GM06990 (cell line): Measurements from ENCODE around the gene GSDME.
A peak's percentile ranks its signal among the peaks of the same experiment; 100 is the strongest.

ENCODE experiments used
- DNase-seq: peaks from one replicate; pipeline ENCODE4 v3.0.0-alpha.2; 2011; ENCODE audit not compliant: insufficient read length; ENCODE audit errors: extremely low read depth
- H3K27me3 ChIP-seq: replicated peaks from 2 replicates; pipeline ENCODE4 v1.6.0; 2011; ENCODE audit warnings: low read length; ENCODE audit not compliant: control insufficient read depth, insufficient read depth
- H3K36me3 ChIP-seq: 2 replicates; pipeline ENCODE4 v1.5.1; 2011; ENCODE audit warnings: low read length; ENCODE audit not compliant: control insufficient read depth, insufficient read depth
- H3K4me3 ChIP-seq: replicated peaks from 2 replicates; pipeline ENCODE4 v1.5.1; 2011; ENCODE audit warnings: low read depth, mild to moderate bottlenecking, control low read depth, low read length
- CTCF ChIP-seq: IDR thresholded peaks from 2 replicates; pipeline ENCODE4 v1.5.1; 2011; ENCODE audit warnings: low read length, control low read depth, mild to moderate bottlenecking, inconsistent platforms; ENCODE audit not compliant: insufficient read depth, poor library complexity, severe bottlenecking

The GSDME gene

GRCh38 chr7:24769014-24769830 is 12.0 kb upstream of the GSDME start:
- Histone ChIP-seq H3K36me3 (no peaks in the 10 kb centered on the region), H3K27me3 (no peaks in the 10 kb centered on the region), H3K4me3 (no peak overlapping the region)
- no peak for TF ChIP-seq CTCF
- DNase-seq, result no peak

GRCh38 chr7:24767878-24768569 is 10.8 kb upstream of the GSDME start:
- Histone ChIP-seq H3K27me3 (no peaks in the 10 kb centered on the region), H3K4me3 (no peak overlapping the region), H3K36me3 (no peaks in the 10 kb centered on the region)
- peak; percentile 9 for TF ChIP-seq CTCF
- no peak for DNase-seq

GRCh38 chr7:24764972-24765744 is 7.9 kb upstream of the GSDME start:
- Histone ChIP-seq H3K4me3 (no peak overlapping the region), H3K36me3 (no peaks in the 10 kb centered on the region), H3K27me3 (no peaks in the 10 kb centered on the region)
- no peak for TF ChIP-seq CTCF
- DNase-seq, result no peak

- Histone ChIP-seq H3K27me3 (no peaks in the 10 kb centered on the region), H3K4me3 (no peak overlapping the region), H3K36me3 (no peaks in the 10 kb centered on the region)
- no peak for DNase-seq
- TF ChIP-seq CTCF, result no peak
Observed at GRCh38 chr7:24764011-24764410, 6.7 kb upstream of the GSDME start.

GRCh38 chr7:24763303-24763901 is 6.1 kb upstream of the GSDME start:
- no peak for TF ChIP-seq CTCF
- no peak overlapping the region for H3K4me3 ChIP-seq
- H3K27me3 ChIP-seq, result no peaks in the 10 kb centered on the region
- no peak for DNase-seq
- H3K36me3 ChIP-seq, result no peaks in the 10 kb centered on the region
